GM15510 (cell line): ENCODE results near the gene MAML3.

Experiments used
- POLR2A ChIP-seq: IDR thresholded peaks from 3 replicates; pipeline ENCODE4 v1.6.1; 2011; ENCODE audit warnings: borderline replicate concordance; ENCODE audit not compliant: insufficient read length; ENCODE audit errors: extremely low read depth

MAML3 gene

DNA sequence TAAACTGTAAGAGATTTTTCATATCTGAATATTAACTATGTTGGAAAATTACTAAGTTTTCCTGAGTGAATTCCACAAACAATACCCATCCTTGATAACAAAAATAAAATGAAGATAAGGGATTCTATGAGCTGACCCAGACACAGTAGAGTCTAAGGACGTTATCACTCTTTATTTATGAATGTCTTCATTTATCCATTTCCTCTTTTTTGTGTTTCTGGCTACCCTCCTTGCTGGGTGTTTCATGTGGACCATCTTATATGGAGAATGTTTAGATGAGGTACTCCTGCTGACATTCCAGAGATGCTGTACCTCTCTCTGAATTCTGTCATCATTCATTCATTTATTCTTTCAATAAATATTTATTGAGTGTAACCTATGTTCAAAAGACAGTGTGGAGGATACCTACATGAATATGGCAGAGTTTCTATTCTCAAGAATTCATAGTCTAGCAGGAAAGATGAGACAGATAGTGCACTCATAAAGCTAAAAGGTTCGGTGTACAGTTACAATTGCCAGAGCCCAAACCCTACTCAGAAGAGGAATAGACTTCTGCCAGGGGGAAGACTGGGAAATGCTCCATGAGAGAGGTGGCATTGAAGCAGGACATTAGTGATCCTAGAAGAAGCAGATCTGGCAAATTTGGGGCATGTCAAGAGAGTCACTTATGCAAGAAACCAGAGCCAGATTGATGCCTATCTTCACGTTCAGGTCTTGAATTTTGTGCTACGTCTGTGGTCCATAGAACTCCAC is 195.8 kb downstream of the MAML3 start:
- TF ChIP-seq POLR2A: no peak

DNA sequence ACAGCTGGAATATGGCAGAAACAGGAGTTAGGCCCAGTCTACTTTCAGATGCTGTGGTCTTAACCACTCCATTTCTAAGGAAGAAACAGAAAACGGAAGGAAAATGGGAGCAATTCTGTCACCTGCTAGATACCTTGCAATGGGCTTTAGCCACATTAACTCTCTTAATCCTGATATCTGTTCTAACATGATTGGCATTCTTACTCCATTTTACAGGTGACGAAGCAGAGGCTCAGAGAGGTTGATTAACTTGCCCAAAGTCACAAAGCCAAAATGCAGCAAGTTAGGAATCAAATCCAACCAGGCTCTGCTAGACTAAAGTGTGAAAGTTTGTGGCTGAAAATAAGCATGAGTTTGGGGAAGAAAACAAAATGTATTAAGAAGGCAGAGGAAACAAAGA is 196.9 kb downstream of the MAML3 start:
- TF ChIP-seq POLR2A: no peak

DNA sequence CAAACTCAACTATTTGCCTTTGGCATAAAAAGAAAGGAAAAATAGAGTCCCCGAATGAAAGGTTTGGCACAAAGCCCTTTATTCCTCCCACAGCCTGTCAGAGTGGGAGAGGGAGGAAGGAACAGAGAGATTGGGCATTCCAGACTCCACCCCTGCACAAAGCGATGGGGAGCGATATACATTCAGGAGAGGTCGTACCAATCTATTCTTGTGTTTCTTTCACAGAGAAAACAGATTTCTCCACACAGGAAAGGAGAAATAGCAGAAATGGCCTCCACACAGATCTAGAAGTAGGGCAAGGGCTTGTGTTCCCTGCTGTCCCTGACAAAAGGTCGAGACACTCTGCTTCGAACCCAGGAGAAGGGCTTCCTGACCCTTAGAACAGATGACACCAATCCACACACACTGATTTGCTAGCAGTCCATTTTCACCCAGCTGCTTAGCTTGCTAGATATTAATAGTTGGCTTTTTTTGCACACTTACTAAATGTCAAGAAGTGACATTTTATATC is 197.4 kb downstream of the MAML3 start:
- TF ChIP-seq POLR2A: no peak

DNA sequence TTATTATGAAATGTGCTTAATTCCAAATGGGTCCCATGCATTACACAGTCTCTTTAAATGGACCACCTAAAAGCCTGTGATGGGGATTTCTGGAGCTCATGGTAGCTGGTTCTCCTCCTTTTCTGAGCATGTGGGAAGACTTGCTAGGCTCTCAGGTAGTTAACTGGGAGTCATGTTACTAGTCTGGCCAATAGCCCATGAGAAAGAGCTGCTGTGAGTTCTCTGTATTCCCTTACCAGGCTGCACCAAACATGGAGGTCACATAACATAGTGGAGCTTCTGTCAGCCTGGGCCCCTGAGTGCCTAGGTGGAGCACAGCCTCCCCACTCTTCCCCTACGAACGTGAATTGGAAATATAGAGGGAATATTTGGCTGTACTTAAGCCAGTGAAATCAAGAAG is 198.4 kb downstream of the MAML3 start:
- TF ChIP-seq POLR2A: no peak

DNA sequence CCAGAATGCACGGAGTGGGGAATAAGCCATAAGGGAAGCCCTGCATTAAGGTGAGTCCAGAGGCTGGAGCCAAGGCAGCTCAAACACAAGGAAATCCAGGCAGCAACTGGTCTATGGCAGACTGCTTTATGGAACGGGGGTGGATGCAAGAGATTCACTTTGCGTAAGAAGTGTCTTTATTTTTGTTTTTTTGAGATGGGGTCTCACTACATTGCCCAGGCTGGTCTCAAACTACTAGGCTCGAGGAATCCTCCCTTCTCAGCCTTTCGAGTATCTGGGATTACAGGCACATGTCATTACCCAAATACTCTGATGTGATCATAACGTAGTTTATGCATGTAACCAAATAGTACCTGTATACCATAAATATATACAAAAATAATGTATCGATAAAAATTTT is 199.5 kb downstream of the MAML3 start:
- no peak for TF ChIP-seq POLR2A

DNA sequence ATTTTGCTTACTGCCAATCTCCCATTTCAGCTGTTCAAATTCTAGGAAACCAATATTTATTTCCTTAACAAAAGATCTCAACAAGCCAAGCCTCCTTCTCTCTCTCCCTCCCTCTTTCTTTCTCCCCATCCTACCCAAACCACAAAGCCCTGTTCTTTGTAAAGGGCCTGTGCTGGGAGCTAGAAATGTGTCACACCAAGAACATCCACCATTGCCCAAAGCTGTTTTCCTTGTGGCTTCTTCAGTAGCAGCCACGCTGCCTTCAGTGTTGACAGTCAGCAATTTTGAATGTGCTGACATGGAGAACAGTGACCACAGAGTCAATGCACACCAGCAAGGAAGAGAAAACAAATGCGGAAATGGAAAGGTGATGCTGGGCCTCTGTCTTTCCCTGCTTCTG is 203.0 kb downstream of the MAML3 start:
- TF ChIP-seq POLR2A: no peak

DNA sequence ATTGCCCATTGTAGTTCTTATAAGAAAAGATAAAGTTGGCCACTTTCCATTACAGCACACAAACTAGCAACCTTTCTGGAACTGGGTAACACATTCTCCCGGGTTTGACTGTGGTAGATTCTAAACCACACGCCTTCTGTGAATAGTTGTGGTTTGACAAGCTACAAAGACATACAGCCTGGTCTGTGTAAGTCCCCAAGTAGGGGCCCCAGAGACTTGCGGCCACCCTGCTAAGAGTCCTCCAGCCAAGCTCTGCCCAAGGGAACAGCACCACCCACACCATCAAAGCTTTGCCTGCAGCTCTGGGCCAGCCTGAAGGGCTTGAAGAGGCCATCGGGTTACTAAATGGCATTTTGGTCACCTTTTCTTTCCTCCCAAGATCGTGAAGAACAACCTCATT is 203.4 kb downstream of the MAML3 start:
- TF ChIP-seq POLR2A: no peak

DNA sequence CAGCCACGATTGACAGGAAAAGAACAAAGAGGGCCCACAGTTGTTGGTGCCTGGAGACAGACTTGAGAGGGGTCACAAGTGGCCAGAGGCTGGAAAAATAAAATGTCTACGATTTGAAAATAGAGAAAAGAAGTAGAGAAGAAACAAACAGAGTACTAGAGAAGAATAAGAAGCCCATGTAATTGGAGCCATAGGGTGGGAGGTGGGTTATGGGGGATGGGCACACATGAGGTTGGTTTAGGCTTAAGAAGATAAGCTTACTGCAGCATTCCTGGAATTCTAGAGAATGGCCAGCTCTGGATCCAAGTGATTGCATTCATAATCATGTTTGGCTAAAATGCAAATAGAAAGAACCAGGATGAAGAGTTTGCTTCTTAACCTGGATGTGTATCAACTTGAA is 210.7 kb downstream of the MAML3 start:
- TF ChIP-seq POLR2A: no peak

DNA sequence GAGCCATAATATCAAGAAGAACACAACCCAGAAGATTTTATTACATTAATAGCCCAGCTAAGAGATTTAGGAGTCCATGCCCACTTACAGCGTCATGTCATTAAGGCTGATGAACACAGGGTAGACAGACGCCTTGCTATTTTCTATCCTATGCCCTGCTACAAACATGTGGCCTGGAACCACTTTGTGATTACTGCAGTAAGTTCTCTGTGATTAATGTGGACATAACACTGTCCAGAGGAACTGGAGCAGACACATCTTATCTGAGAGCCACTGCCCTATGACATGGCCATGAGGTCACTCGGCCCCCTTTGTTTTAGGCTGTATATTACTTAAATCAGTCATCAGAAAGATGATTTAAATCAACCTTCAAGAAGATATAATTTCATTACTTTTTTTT is 211.7 kb downstream of the MAML3 start:
- no peak for TF ChIP-seq POLR2A

DNA sequence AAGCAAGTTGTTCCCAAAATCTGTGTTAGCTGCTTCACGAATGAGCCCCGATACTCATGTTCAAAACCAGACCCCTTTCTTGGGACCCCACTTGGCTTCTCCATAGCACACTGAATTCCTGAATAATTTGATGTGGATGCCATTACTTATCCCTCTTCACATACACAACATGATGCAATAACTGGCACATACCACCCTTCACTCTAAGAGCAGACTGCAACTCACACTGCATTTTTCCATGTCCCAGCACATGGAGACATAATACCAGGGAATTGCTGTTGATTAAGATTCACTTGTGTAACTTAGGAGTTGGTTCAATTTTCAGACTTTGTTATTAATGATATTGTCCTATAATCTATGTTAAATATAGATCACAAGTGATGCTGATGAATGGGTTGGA is 213.4 kb downstream of the MAML3 start:
- TF ChIP-seq POLR2A: no peak

DNA sequence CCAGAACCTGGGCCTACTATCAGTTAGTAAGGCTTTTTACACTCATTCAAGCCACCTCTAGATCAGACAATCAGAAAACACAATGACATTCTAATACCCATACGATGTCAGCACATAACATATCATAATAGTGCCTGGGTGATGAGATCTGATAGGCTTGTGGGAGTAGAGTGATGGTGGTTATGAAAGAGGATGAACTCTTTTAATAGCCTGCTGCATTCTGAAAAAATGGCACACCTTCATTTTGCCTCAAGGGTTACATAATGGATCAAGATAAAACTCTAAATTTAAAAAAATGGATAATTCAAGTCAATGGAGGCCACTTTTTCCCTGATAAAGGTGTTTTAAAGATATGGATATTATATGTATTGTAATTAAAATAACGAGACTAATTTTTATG is 215.6 kb downstream of the MAML3 start:
- TF ChIP-seq POLR2A: no peak

DNA sequence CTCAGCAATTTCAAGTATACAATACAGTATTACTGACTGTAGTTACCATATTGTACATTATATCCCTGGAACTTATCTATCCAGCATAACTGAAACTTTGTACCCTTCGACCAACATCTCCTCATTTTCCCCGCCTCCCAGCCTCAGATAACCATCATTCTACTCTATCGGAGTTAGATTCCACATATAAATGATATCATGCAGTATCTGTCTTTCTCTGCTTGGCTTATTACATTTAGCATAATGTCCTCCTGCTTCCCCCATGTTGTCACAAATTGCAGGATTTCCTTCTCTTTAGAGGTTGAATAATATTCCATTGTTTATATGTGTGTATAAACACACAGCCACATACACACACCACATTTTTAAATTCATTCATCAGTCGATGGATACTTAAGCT is 218.1 kb downstream of the MAML3 start:
- no peak for TF ChIP-seq POLR2A

DNA sequence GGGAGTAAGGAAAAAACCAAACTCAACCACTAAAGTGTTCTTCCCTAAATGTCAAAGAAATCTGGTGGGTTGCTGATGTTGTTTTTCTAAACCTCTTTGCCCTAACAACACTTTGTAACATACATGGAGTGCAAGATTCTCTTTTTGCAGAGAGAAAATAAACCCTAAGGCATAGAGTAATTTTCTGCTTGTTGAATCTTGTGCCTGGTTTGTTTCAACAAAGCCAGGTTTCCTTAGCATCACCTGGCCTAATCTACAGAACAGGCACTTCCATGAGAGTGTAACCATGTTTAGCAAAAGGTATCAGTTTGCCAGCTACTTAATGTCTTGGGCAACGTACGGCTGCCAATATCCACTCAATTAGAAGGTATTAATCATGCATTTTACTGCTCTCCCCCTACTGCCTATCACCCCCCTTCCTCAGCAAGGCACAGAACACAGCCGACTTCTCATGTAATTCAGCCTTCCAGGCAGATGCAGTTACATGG is 219.2 kb downstream of the MAML3 start:
- no peak for TF ChIP-seq POLR2A

DNA sequence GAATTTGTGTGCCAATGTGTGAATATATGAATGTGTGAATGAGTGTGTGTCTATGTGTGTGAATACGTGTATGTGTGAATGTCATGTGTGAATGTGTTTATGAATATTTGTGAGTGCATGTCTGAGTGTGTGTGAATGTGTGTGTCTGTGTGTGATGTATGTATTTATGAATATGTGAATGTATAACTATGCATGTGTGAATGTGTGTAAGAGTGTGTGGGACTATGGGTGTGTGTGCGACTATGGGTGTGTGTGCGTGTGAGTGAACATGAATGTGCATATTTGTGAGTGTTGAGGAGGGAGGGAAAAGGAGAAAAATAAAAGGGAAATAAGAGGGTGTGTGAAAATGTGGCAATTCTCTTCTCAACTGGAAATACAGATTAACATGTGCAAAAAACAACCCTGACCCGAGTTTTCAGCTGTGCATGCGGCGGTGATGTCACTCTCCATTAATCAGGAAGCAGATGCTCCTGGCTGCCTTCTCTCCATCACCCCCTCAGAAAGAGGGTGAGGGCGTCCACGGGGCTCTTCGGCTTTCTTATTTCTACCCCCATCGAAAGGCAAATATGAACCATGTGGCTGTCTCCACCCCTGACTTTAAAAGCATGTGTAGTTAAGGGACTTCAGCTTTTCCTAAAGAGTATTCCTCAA is 219.8 kb downstream of the MAML3 start:
- TF ChIP-seq POLR2A: no peak

DNA sequence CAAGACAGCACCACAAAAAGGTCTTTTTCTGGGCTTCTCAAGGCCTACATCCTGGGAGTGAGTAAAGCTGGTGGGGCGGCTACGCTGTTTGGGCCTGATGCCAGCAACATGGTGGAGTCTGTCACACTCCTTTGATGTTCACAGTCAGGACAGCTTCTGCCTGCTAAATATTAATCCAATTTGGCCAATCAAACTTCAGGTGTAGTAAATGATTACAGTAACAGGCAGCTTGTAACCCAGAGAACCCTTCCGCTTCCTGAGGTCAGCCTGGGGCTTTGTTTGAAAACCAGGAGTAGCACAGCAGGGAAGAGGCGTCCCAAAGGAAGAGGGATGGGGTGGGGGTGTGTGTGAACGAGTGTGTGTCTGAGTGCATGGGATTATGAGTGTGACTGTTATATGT is 220.4 kb downstream of the MAML3 start:
- TF ChIP-seq POLR2A: no peak

DNA sequence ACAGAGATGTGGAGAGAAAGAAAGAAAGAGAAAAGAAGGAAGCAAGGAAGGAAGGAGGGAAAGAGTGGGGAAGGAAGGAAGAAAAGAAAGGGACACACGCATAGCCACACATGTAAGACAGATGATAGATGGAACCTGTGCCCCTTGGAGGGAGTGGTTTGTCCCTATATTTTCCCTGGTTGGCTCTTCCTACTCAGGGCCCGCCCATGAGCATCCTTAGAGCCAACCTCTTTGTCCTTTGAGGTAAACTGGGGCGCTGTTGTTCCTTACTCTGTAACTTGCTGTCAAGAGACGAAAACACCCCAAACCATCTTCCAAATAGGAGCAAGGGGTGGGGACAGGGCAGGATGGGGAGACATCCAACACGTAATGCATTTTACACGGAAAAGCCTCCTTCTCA is 220.9 kb downstream of the MAML3 start:
- TF ChIP-seq POLR2A: no peak
